ENCODE results near the gene STYK1. TPM values are rescaled to one million over a fixed set of nuclear protein-coding genes. Genes with fewer than 3 reads are reported as not detected.

The STYK1 gene
- total and polyA plus RNA-seq, 10 of the 15 experiments (the other 5 are each of a cell fraction or from before 2014, with no cell fraction given): 0.62 to 1.2 (median 0.82) TPM; not detected in 1

- TF ChIP-seq FOS (IDR thresholded peaks at IDR 0.05; ENCODE audit: borderline replicate concordance, extremely low read depth, insufficient read length): no peak
- peak; percentile 66; the same call in 1 of the 2 replicates for TF ChIP-seq HDGF (IDR thresholded peaks at IDR 0.05)
- peak in 1 of 2 experiments; percentile 11; a peak in 1 of 4 replicates for TF ChIP-seq IKZF2 (IDR thresholded peaks at IDR 0.05)
- TF ChIP-seq MEF2A (IDR thresholded peaks at IDR 0.05; ENCODE audit: insufficient read depth, low read depth, low read length): 0 out of 2 replicates have a peak, but pooled peaks have one; percentile 33
- TF ChIP-seq NFIC (IDR thresholded peaks at IDR 0.05; ENCODE audit: low read depth, low read length): peak; percentile 66; the same call in 1 of the 2 replicates
- TF ChIP-seq NR2C2 (IDR thresholded peaks at IDR 0.05; ENCODE audit: borderline replicate concordance, control insufficient read depth, insufficient read length, low read depth): no peak
- no peak for TF ChIP-seq ZZZ3 (IDR thresholded peaks at IDR 0.05; ENCODE audit: control insufficient read depth, insufficient read length, low read depth)
- peak; percentile 97 for TF ChIP-seq MXI1 (IDR thresholded peaks at IDR 0.05; ENCODE audit: low read depth, low read length)
- peak; percentile 32; the same call in 1 of the 2 replicates for TF ChIP-seq ELK1 (IDR thresholded peaks at IDR 0.05; ENCODE audit: low read depth, low read length)
- no peak for TF ChIP-seq YBX1 (IDR thresholded peaks at IDR 0.05)
- TF ChIP-seq NFXL1 (IDR thresholded peaks at IDR 0.05; ENCODE audit: borderline replicate concordance): no peak
- no peak for TF ChIP-seq KDM1A (IDR thresholded peaks at IDR 0.05; ENCODE audit: borderline replicate concordance)
- peak; percentile 91 for TF ChIP-seq PML (IDR thresholded peaks at IDR 0.05; ENCODE audit: low read length)
- TF ChIP-seq ATF7 (IDR thresholded peaks at IDR 0.05; ENCODE audit: low read depth): peak; percentile 100
- TF ChIP-seq ZNF622 (IDR thresholded peaks at IDR 0.05): no peak
- TF ChIP-seq RB1 (IDR thresholded peaks at IDR 0.05; ENCODE audit: borderline replicate concordance): peak; percentile 100
- TF ChIP-seq MEF2B (IDR thresholded peaks at IDR 0.05; ENCODE audit: partially characterized antibody, poor library complexity, severe bottlenecking): peak; percentile 41
- peak; percentile 29; the same call in 1 of the 2 replicates for TF ChIP-seq EED (IDR thresholded peaks at IDR 0.05; ENCODE audit: low read depth)
- TF ChIP-seq CHD1 (IDR thresholded peaks at IDR 0.05; ENCODE audit: low read depth, low read length): peak; percentile 34; the same call in 1 of the 2 replicates
- peak; percentile 100 for TF ChIP-seq CREM (IDR thresholded peaks at IDR 0.05; ENCODE audit: low read depth)
- peak; percentile 88 for TF ChIP-seq ZNF207 (IDR thresholded peaks at IDR 0.05; ENCODE audit: borderline replicate concordance)
- peak; percentile 95 for TF ChIP-seq YY1 (IDR thresholded peaks at IDR 0.05; ENCODE audit: low read depth, low read length)
- TF ChIP-seq ATF2 (IDR thresholded peaks at IDR 0.05; ENCODE audit: low read length): peak; percentile 89
- no peak for TF ChIP-seq FOXK2 (IDR thresholded peaks at IDR 0.05)
- peak; percentile 90 for TF ChIP-seq MLLT1 (IDR thresholded peaks at IDR 0.05)
- peak; percentile 93; the same call in 1 of the 2 replicates for TF ChIP-seq RBBP5 (conservative IDR thresholded peaks at IDR 0.05)
- TF ChIP-seq MAX (IDR thresholded peaks at IDR 0.05; ENCODE audit: low read depth, low read length): peak; percentile 92
Measured at GRCh38 chr12:10613349-10614055, 60.4 kb downstream of the STYK1 start, which contains the start of gene MAGOHB (continued).

All from GM12878 (cell line).